ENCODE measurements around the gene FAM43B.

GRCh38 chr1:20558191-20558590 lies 5.8 kb downstream of the FAM43B start:
- TF ChIP-seq CTCF (IDR thresholded peaks at IDR 0.05), result no peak
- TF ChIP-seq POLR2AphosphoS5 (IDR thresholded peaks at IDR 0.05), result no peak
- TF ChIP-seq POLR2A (IDR thresholded peaks at IDR 0.05), result no peak

Measured in upper lobe of left lung (tissue), 4 donors.